ENCODE measurements around the gene DEFB125. TPM values are rescaled to one million over a fixed set of nuclear protein-coding genes. Genes with fewer than 3 reads are reported as not detected.

The DEFB125 gene
- total RNA-seq, 1 experiment from 2014 or later, result not detected

- no peak overlapping the region for H3K27ac Mint-ChIP-seq (ENCODE audit: low read depth, unreplicated experiment)
- peaks cover 40% of the 10 kb centered on the region for H3K27me3 Mint-ChIP-seq (ENCODE audit: insufficient read depth, unreplicated experiment)
- H3K36me3 Mint-ChIP-seq (ENCODE audit: insufficient read depth, unreplicated experiment), result no peaks in the 10 kb centered on the region
- BruUV-seq (replicated peaks), result no TSS peak
- POLR2A ChIA-PET, result interaction anchor here (2.1 kb wide), 1 partner anchor 13 kb away, joined by 7 read pairs; no protein-coding TSS in a partner anchor
- H3K9me3 Mint-ChIP-seq (ENCODE audit: unreplicated experiment), result peaks cover 13% of the 10 kb centered on the region
- H3K4me3 Mint-ChIP-seq (ENCODE audit: unreplicated experiment), result no peak overlapping the region
- TF ChIP-seq CTCF (IDR thresholded peaks at IDR 0.05; ENCODE audit: unreplicated experiment), result no peak
- CTCF ChIA-PET, result no interaction called here
- H3K4me1 Mint-ChIP-seq (ENCODE audit: insufficient read depth, unreplicated experiment), result peaks cover 5% of the 10 kb centered on the region
- intact Hi-C loops (cut with micrococcal nuclease), result no loop called here
- DNase-seq (ENCODE audit: unreplicated experiment), result no peak
Observed at GRCh38 chr20:78338-78737, 9.1 kb upstream of the DEFB125 start.

GRCh38 chr20:79565-79964, 7.9 kb upstream of the DEFB125 start:
- Mint-ChIP-seq H3K4me1 (ENCODE audit: insufficient read depth, unreplicated experiment) (peaks cover 5% of the 10 kb centered on the region), H3K4me3 (ENCODE audit: unreplicated experiment) (no peak overlapping the region), H3K27ac (ENCODE audit: low read depth, unreplicated experiment) (no peak overlapping the region), H3K36me3 (ENCODE audit: insufficient read depth, unreplicated experiment) (no peaks in the 10 kb centered on the region), H3K27me3 (ENCODE audit: insufficient read depth, unreplicated experiment) (peaks cover 47% of the 10 kb centered on the region), H3K9me3 (ENCODE audit: unreplicated experiment) (peaks cover 13% of the 10 kb centered on the region)
- TF ChIP-seq CTCF (IDR thresholded peaks at IDR 0.05; ENCODE audit: unreplicated experiment), result no peak
- DNase-seq (ENCODE audit: unreplicated experiment), result no peak
- ChIA-PET CTCF (interaction anchor here (0.5 to 1.5 kb wide), 3 partner anchors 11 to 139 kb away, joined by 3 to 7 read pairs (median 3); no protein-coding TSS in a partner anchor), POLR2A (interaction anchor here (2.1 kb wide), 1 partner anchor 12 kb away, joined by 7 read pairs; no protein-coding TSS in a partner anchor)
- intact Hi-C loops (cut with micrococcal nuclease), result no loop called here
- BruUV-seq (replicated peaks), result no TSS peak

GRCh38 chr20:90651-91050, 3.2 kb downstream of the DEFB125 start:
- peak; percentile 43 for DNase-seq (ENCODE audit: unreplicated experiment)
- TF ChIP-seq CTCF (IDR thresholded peaks at IDR 0.05; ENCODE audit: unreplicated experiment), result no peak

GRCh38 chr20:93641-94040, 6.2 kb downstream of the DEFB125 start:
- Mint-ChIP-seq H3K4me3 (ENCODE audit: unreplicated experiment) (no peak overlapping the region), H3K4me1 (ENCODE audit: insufficient read depth, unreplicated experiment) (peaks cover 12% of the 10 kb centered on the region), H3K27me3 (ENCODE audit: insufficient read depth, unreplicated experiment) (peaks cover 48% of the 10 kb centered on the region), H3K36me3 (ENCODE audit: insufficient read depth, unreplicated experiment) (peaks cover 6% of the 10 kb centered on the region), H3K27ac (ENCODE audit: low read depth, unreplicated experiment) (no peak overlapping the region), H3K9me3 (ENCODE audit: unreplicated experiment) (peaks cover 15% of the 10 kb centered on the region)
- ChIA-PET POLR2A (no interaction called here), CTCF (no interaction called here)
- no peak for DNase-seq (ENCODE audit: unreplicated experiment)
- no peak for TF ChIP-seq CTCF (IDR thresholded peaks at IDR 0.05; ENCODE audit: unreplicated experiment)
- no TSS peak for BruUV-seq (replicated peaks)
- intact Hi-C loops (cut with micrococcal nuclease), result no loop called here

More at GRCh38 chr20:90651-91050, 3.2 kb downstream of the DEFB125 start:
- H3K4me3 Mint-ChIP-seq (ENCODE audit: unreplicated experiment), result no peak overlapping the region
- peak overlapping the region; percentile 3 for H3K27ac Mint-ChIP-seq (ENCODE audit: low read depth, unreplicated experiment)
- POLR2A ChIA-PET, result interaction anchor here (0.9 to 2.1 kb wide), 12 partner anchors 9 to 248 kb away, joined by 3 to 7 read pairs (median 4); partner anchors contain the start of genes SOX12 and ZCCHC3
- no TSS peak for BruUV-seq (replicated peaks)
- H3K9me3 Mint-ChIP-seq (ENCODE audit: unreplicated experiment), result peaks cover 11% of the 10 kb centered on the region
- CTCF ChIA-PET, result interaction anchor here (0.6 to 1.7 kb wide), 3 partner anchors 11 to 176 kb away, joined by 6 to 7 read pairs (median 7); no protein-coding TSS in a partner anchor
- H3K27me3 Mint-ChIP-seq (ENCODE audit: insufficient read depth, unreplicated experiment), result peaks cover 30% of the 10 kb centered on the region
- H3K4me1 Mint-ChIP-seq (ENCODE audit: insufficient read depth, unreplicated experiment), result peaks cover 12% of the 10 kb centered on the region
- H3K36me3 Mint-ChIP-seq (ENCODE audit: insufficient read depth, unreplicated experiment), result peaks cover 6% of the 10 kb centered on the region
- intact Hi-C loops (cut with micrococcal nuclease), result no loop called here
